HG03066 (cell line): ENCODE data around the gene SUGCT.

ENCODE experiments used
- ATAC-seq: cut with Tn5 transposase; IDR thresholded peaks from one replicate; pipeline ENCODE4 v1.9.1; 2021; ENCODE audit warnings: low read depth; ENCODE audit not compliant: unreplicated experiment

The SUGCT gene

GRCh38 chr7:40455485-40455884 lies 320.7 kb downstream of the SUGCT start:
- ATAC-seq: no peak

- no peak for ATAC-seq
Observed at GRCh38 chr7:40457776-40458480, 323.1 kb downstream of the SUGCT start.

- ATAC-seq: no peak
Observed at GRCh38 chr7:40463446-40463845, 328.6 kb downstream of the SUGCT start.

GRCh38 chr7:40468891-40469864 lies 334.4 kb downstream of the SUGCT start:
- no peak for ATAC-seq

DNA sequence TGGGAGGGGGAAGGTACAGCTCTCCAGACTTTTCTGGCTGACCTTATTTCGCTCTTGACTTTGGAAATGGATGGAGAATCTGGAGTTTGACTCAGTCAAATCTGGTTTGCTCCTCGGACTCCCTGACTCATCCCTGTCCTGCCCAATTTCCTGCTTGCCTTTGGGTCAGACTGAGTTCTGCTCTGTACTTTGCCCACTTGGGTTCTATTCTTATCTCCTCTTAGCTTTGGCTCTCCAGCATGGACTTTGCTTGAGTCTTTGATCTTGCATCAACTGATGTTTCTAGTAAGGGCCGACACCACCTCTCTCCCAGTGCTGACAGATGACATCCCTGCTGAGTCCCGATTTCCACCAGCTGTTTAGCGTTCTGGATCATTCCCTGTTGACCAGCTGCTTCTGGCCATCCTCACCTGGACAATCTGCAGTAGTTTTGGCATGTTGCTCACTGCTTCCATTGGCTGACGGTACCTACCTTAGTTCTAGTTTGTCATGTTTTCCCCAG lies 335.3 kb downstream of the SUGCT start:
- ATAC-seq: no peak

DNA sequence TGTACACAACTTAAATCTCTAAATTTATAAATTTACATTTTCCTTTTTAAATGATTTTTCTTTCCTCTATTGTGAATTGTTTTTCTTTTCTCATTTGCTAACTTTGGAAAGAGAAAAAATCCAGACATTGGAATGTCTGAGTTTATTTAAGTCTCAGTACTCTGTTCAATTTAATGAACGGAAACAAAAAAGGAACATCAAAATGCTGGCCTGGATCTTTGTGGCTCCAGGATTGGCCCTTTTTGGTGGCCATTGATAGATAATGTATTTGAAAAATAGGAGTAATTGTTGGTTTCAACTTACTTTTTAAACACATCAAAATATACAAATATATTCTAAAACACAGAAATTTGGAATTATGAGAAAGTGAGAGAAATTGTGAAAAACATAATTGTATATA lies 336.0 kb downstream of the SUGCT start:
- no peak for ATAC-seq

GRCh38 chr7:40471891-40472290 lies 337.1 kb downstream of the SUGCT start:
- no peak for ATAC-seq

- ATAC-seq: peak; percentile 99
Observed at GRCh38 chr7:40474790-40475680, 340.2 kb downstream of the SUGCT start.

DNA sequence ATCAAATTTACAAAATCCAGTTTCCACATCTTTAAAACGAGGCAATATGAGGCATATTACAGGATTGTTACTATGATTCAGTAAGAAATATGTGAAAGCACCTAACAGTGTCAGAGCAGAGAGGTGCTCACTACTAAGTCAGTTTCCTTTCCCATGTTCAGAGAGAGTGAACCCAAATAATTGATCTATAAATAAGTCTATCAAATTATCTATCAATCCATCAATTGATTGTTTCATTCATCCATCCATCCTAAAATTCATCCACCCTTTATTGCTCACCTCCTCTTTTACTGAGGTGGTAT lies 340.8 kb downstream of the SUGCT start:
- ATAC-seq: no peak

DNA sequence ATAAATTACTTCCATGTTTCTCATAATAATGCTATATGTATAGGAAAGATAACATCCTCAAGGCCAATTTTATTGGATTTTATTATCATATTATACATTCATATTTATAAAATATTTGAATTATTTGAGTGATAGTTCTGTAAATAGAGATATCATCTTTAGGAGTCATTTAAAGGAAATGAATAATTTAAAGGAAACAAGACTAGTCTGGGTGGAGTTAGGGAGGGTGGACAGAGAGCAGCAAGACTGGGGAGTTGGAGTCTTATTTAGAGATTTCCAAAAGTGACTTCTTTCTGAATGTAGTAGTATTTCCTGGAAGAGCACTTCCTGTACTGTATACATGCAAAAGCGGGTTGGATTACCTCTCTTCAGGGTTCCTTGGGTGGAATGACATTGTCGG lies 342.3 kb downstream of the SUGCT start:
- ATAC-seq: no peak

GRCh38 chr7:40482845-40483244 lies 348.0 kb downstream of the SUGCT start:
- ATAC-seq: no peak

GRCh38 chr7:40483630-40484029 lies 348.8 kb downstream of the SUGCT start:
- no peak for ATAC-seq

GRCh38 chr7:40489844-40490602 lies 355.2 kb downstream of the SUGCT start:
- ATAC-seq: no peak

DNA sequence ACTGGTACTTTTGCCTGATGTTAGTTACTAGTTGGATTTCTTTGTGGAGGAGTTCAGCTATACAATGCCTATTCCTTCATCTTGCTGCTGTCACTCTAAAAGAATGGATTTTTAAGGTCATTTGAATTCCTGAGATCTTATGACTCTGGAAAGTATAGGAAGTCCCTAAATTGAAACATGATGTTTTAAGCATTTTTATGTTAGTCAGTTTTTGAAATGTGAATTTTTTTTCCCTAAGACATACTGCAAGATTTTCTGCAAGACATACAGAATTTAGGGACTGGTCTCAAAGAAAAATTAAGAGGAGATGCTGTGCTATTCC lies 355.8 kb downstream of the SUGCT start:
- ATAC-seq: no peak

DNA sequence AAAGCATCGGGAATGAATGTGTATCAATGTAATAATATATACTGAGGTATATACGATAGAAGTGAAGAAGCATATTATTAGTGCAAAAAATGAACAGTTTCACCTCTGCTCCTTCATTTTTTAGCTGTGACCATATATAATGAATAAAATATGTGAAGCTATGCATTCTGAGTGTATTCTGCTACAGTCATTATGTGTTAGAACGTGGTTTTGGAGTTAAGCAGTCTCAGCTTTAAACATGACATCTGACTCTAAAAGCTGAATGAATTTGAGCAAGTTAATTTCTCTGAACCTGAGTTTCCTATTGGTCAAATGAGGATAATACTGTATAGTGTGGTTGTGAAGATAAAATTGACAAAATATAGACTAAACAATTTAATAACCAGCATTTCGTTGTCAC lies 358.1 kb downstream of the SUGCT start:
- ATAC-seq: no peak

- ATAC-seq: no peak
Observed at GRCh38 chr7:40493609-40494051, 358.8 kb downstream of the SUGCT start.

- ATAC-seq: no peak
Observed at GRCh38 chr7:40498924-40499510, 364.2 kb downstream of the SUGCT start.

GRCh38 chr7:40499718-40500117 lies 364.9 kb downstream of the SUGCT start:
- no peak for ATAC-seq

DNA sequence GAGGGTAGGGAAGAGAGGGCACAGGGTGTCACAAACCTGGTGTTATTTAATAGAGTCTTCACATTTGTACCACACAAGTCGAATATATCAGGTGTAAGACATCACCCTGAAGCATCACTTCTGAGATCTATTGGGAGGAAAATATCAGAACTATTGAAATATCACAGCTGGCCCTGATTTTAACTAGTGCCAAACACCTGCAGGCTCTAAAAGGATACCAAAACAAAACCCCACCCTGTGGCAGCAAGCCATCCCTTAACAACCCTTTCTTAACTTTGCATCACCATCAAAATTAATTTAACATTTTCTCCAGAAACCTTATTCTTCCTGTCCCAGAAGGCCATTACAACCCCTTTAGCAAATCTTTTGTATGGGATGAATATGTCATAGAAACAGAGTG lies 365.4 kb downstream of the SUGCT start:
- ATAC-seq: no peak

GRCh38 chr7:40502359-40502758 lies 367.6 kb downstream of the SUGCT start:
- no peak for ATAC-seq
